Left colon (tissue), 2 donors: ENCODE measurements around the gene ATXN2L. TPM values are rescaled to one million over a fixed set of nuclear protein-coding genes. Genes with fewer than 3 reads are reported as not detected.

Source experiments
- ATAC-seq: fragments of 200-7000 bp; cut with Tn5 transposase; one replicate; pipeline ENCODE4 v1.9.1; 2020; ENCODE audit warnings: mild to moderate bottlenecking, moderate library complexity
- DNase-seq, 2 donors: peaks; one replicate each; pipeline ENCODE4 v3.0.0-alpha.2; 2020
- intact Hi-C, 2 donors: fragments of 100-400 bp; cut with DNase I in 1 of 2; cut with micrococcal nuclease in 1 of 2; formaldehyde crosslinking; loops; one replicate each; pipeline versions ENCODE4 v1.11.2 to v1.14.0; 2022; cut with DNase I, micrococcal nuclease
- total RNA-seq, 2 donors: library from RNA; stranded (reverse); fragmentation: NEBNext Ultra II Directional; extraction: Animal tissue kit (Norgen Biotek cat#: 25700); gene quantifications; one replicate each; pipeline ENCODE4 v1.2.1, GENCODE V29; 2021
- donor health status: DM: no; HTN: no; CAD: no.
- donor health status: DM: yes; HTN: yes; CAD: no.

ATXN2L gene
- total RNA-seq, 2 donors from 2014 or later = 86.6 to 98.5 TPM

- DNase-seq (no peak), ATAC-seq (peak; percentile 5)
- intact Hi-C loops = no loop called here
These were observed 12.4 kb downstream of the ATXN2L start for GRCh38 chr16:28834873-28835863.

DNA sequence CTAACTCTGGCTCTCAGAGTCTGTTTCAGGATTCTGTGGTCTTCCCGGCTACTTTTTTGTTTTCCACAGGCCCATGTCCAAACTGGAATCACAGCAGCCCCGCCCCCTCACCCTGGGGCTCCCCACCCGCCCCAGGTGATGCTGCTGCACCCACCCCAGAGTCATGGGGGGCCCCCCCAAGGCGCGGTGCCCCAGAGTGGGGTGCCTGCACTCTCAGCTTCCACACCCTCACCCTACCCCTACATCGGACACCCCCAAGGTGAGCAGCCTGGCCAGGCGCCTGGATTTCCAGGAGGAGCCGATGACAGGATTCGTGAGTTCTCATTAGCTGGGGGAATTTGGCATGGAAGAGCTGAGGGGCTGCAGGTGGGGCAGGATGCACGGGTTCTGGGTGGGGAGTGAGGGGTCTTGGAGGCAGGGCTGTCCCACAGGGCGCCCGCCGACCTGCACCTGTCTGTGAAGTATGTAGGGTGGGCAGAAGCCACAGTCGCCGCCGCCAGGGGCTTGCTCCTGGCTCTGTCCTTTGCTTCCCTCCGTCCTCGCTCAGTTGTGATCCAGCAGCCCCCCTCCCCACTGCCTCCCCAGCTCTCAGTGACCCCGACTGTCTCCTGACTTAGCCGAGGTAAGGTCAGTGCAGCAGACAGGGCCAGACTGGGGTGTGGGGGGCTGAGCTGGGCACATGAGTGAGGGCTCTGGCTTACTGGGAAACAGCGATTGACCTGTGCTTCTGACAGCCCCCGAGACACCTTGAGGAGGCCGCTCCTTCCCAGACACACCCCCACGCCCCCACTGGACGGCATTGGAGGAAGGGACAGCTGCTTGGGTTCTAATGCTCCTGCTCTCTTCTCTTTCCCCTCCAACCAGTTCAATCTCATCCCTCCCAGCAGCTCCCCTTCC, 13.3 kb downstream of the ATXN2L start:
- intact Hi-C loops = no loop called here
- ATAC-seq = no peak
- DNase-seq = no peak

DNA sequence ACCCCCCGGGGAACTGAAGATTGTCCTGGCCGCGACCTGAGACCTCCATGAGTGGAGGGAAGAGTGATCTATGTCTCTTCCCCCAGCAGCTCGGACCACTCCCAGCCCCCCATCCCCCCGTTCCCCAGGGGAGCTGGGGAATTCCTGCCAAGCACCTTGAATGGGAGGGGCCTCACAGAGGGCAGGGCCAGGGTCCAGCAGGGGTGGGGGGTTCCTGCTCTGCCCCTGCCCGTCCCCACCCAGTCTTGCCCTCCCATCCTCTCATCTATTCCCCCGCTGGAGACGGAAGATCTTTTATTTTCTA, 13.9 kb downstream of the ATXN2L start:
- DNase-seq (no peak), ATAC-seq (no peak)
- intact Hi-C loops = no loop called here

DNA sequence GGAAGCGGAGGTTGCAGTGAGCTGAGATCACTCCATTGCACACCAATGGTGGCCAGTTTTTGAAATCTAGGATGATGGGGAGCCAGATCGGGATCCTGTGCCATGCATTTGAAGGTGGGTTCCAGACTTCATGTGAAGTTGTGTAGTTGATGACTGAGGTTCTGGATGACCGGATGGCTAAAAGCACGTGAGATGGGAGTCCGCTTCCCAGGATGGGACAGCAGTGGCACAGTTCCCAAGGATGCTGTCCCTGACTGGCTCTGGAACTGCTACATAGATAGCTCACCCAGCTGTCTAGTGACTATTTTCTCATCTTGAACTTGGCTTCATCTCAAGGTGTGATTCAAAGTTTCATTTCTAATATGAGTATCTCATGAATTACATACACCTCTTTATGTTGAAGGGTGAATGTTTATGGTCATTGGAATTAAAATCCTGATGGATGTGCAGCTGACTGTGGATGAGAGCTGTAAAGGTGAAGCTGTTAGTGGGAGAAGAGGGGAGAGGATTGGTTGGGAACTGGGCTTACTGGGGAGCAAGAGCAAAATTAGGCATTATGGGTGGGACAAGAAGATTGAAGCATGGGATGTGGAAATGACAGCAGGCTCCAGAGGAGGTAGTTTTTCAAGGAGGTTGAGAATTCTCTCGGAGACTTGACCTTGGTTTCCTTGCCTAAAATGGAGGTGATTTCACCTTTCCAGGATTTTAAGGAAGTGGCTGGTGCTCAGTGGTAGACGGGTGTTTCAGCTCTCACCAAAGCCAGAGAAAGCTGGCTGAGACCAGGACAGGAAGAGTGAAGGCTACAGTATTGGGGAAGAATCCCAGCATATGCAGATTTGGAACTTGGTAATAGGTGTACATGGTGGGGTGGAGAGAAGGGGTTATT, 15.1 kb downstream of the ATXN2L start:
- ATAC-seq = no peak

GRCh38 chr16:28838558-28838918, 15.7 kb downstream of the ATXN2L start:
- DNase-seq = no peak
- intact Hi-C loops = no loop called here
- ATAC-seq = no peak

More for the DNA sequence above, 15.1 kb downstream of the ATXN2L start:
- no peak for DNase-seq
- intact Hi-C loops = no loop called here

DNA sequence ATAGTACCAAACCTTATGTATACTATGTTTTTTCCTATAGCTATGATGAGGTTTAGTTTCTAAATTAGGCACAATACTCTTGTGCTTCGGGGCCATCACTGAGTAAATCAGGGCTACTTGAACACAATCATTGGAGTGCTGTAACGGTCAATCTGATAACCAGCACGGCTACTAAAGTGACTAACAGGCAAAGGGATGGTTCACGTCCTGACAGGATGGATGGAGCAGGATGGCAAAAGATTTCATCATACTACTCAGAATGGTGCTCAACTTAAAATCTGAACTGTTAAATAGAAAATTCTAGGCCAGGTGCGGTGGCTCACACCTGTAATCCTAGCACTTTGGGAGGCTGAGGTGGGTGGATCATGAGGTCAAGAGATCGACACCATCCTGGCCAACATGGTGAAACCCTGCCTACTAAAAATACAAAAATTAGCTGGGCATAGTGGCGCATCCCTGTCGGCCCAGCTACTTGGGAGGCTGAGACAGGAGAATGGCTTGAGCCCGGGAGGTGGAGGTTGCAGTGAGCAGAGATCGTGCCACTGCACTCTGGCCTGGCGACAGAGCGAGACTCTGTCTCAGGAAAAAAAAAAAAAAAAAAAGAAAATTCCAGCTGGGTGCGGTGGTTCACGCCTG, 16.3 kb downstream of the ATXN2L start:
- intact Hi-C loops = no loop called here
- DNase-seq (no peak), ATAC-seq (no peak)

GRCh38 chr16:28839899-28840298, 17.1 kb downstream of the ATXN2L start:
- intact Hi-C loops = no loop called here

DNA sequence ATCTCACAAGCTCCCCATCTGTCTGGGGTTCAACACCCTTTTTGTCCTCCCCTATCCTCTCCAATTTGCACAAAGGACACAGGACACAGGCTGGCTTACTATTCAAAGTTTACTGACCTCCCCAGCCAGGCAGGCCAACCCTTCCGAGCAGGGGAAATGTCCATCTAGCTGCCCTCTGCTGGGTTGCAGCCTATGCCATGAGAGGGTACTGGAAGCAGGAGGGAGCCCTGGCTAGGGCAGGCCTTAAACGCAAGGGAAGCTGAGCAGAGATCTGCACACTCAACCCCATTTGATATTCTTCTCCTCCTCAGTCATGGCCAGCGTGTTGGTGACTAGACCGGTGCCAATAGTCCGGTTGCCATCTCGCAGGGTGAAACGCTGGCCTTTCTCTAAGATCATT, 19.9 kb downstream of the ATXN2L start:
- intact Hi-C loops = no loop called here
- ATAC-seq (no peak), DNase-seq (no peak)

More at GRCh38 chr16:28839899-28840298, 17.1 kb downstream of the ATXN2L start:
- no peak for ATAC-seq
- no peak for DNase-seq

DNA sequence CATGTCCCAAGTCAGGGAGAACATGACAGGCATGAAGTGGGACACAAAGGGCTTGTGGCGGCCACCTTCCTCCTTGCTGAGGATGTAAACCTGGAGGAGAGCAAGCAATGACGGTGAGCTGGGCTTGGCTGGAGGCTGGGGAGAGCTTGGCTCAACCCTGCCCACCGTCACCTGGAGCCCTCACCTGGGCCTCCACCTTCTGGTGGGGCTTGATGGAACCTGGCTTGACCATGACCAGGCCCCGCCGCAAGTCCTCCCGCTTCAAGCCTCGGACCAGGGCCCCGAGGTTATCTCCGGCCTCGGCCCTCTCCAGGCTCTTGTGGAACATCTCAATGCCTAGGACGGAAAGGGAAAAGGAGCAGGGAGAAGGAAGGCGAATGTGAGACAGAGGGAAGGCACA, 21.0 kb downstream of the ATXN2L start:
- ATAC-seq (no peak), DNase-seq (no peak)
- intact Hi-C loops = no loop called here

GRCh38 chr16:28844226-28844885, 21.6 kb downstream of the ATXN2L start:
- ATAC-seq (no peak), DNase-seq (no peak)
- intact Hi-C loops = no loop called here

DNA sequence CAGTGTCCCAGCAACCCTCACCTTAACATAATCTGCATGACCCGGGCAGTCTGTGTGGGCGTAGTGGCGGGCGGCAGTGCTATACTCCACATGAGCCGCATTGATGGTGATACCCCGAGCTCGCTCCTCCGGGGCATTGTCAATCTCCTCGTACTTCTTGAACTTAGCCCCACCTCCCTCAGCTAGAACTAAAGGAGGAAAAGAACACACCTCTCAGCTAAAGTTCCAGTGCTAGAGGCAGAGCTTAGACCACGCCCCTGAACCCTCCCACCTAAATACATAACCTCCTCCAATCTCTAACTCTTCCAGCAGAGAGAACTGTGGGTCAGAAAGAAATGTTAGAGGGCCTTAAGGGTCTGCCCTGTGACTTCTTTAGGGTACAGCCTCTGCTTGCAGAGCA, 22.5 kb downstream of the ATXN2L start:
- intact Hi-C loops = no loop called here
- peak; percentile 62 for ATAC-seq
- peak; percentile 81 to 82 for DNase-seq

DNA sequence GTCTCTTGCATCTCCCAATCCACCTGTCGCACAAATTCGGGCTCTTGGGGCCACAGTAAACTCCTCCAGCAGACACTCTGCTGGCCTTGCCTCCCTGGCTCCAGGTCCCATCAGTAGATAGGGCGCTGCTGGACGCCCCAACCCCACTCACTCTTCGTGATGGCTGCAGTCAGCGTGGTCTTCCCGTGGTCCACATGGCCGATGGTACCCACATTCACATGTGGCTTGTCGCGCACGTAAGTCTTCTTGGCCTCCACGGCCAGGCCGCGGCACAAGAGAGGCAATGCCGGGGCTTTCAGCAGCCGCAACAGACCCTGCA, 22.9 kb downstream of the ATXN2L start:
- intact Hi-C loops = no loop called here
- ATAC-seq = peak; percentile 1
- no peak for DNase-seq

GRCh38 chr16:28846080-28846932, 23.5 kb downstream of the ATXN2L start, which contains the start of gene TUFM:
TUFM (minus strand) TSS chr16:28846348; CDS start chr16:28846269, 79 bp downstream.
- intact Hi-C loops = no loop called here
- DNase-seq (peak; percentile 97 to 98), ATAC-seq (peak; percentile 93)

DNA sequence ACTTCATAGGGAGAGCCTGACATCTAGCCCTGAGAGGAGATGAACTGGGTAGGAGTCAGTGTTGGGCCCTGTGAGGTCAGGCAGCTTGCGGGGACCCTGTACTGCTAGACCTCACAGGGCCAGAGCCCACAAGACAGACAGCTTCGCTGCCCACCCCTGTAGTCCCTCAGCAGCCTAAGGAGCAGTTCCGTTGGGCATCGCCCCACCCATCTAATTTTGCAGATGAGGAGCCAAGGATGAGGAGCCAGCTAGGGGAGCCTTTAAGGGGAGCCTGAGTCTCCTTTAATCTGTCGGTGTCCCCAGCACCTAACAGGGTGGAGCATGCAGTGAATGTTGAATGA, 24.1 kb downstream of the ATXN2L start:
- intact Hi-C loops = no loop called here
- ATAC-seq = peak; percentile 7
- DNase-seq = no peak

DNA sequence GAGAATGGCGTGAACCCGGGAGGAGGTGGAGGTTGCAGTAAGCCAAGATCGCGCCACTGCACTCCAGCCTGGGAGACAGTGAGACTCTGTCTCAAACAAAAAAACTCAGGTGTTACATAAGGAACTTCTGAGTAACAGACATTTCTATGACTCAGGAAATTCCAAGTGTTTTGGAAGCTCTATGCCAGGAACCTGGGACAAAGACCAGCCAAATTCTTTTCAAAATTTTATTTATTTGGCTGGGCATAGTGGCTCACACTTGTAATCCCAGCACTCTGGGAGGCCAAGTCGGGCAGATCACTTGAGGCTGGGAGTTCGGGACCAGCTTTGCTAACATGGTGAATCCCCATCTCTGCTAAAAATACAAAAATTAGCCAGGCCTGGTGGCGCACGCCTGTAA, 35.6 kb downstream of the ATXN2L start:
- no peak for DNase-seq
- intact Hi-C loops = no loop called here
- ATAC-seq = no peak

GRCh38 chr16:28859326-28859725, 36.5 kb downstream of the ATXN2L start:
- intact Hi-C loops = no loop called here
- ATAC-seq (no peak), DNase-seq (no peak)
